Spleen (tissue), 11 donors: Measurements from ENCODE around the gene PTBP2. TPM values are rescaled to one million over a fixed set of nuclear protein-coding genes. Genes with fewer than 3 reads are reported as not detected.

Experiments
- DNase-seq: peaks from one replicate; pipeline ENCODE4 v3.0.0-alpha.2; 2020
- H3K27ac ChIP-seq, 8 donors: fragments of 200-600 bp; sonication (generic) in 7 of 8; 1 replicate in 4 of 8; 2 replicates in 4 of 8; pipeline versions ENCODE4 v1.5.0 to v1.8.0; 2016 to 2021; ENCODE audit warnings: inconsistent platforms in 4 of 8, mild to moderate bottlenecking in 4 of 8, moderate library complexity in 1 of 8
- H3K27me3 ChIP-seq, 7 donors: fragments of 200-600 bp; sonication (generic) in 6 of 7; replicated peaks in 1 of 7; 1 replicate in 4 of 7; 2 replicates in 3 of 7; pipeline versions ENCODE4 v1.5.0 to v1.8.0; 2016 to 2021; ENCODE audit warnings: inconsistent platforms in 3 of 7, mild to moderate bottlenecking in 1 of 7
- H3K36me3 ChIP-seq, 6 donors: fragments of 200-600 bp; sonication (generic) in 5 of 6; 1 replicate in 4 of 6; 2 replicates in 2 of 6; pipeline versions ENCODE4 v1.5.0 to v1.8.0; 2016 to 2021; ENCODE audit warnings: inconsistent platforms in 2 of 6
- H3K4me1 ChIP-seq, 6 donors: fragments of 200-600 bp; sonication (generic) in 5 of 6; 1 replicate in 3 of 6; 2 replicates in 3 of 6; pipeline versions ENCODE4 v1.5.0 to v1.8.0; 2016 to 2021; ENCODE audit warnings: inconsistent platforms in 3 of 6
- H3K4me3 ChIP-seq, 8 donors: fragments of 200-600 bp; sonication (generic) in 7 of 8; 1 replicate in 4 of 8; 2 replicates in 4 of 8; pipeline versions ENCODE4 v1.5.0 to v1.8.0; 2016 to 2021; ENCODE audit warnings: inconsistent platforms in 4 of 8, mild to moderate bottlenecking in 4 of 8, moderate library complexity in 2 of 8
- H3K9me3 ChIP-seq, 8 donors: fragments of 200-600 bp; sonication (generic) in 7 of 8; 1 replicate in 4 of 8; 2 replicates in 4 of 8; pipeline versions ENCODE4 v1.5.0 to v1.8.0; 2016 to 2021; ENCODE audit warnings: inconsistent platforms in 4 of 8
- POLR2A ChIP-seq, 3 donors: fragments of 450-650 bp; IDR thresholded peaks; one replicate each; pipeline ENCODE4 v1.5.1; 2017; ENCODE audit warnings: antibody characterized with exemption in 3 of 3, mild to moderate bottlenecking in 1 of 3
- POLR2AphosphoS5 ChIP-seq, 3 donors: sonication (generic); formaldehyde crosslinking; IDR thresholded peaks; one replicate each; pipeline ENCODE4 v1.5.1; 2017; ENCODE audit warnings: antibody characterized with exemption in 3 of 3
- WGBS, 5 donors: extraction: QIAGEN DNeasy Blood & Tissue Kit in 3 of 5; methylation state at CpG; one replicate each; pipeline versions ENCODE4 v1.1.5 to v1.1.7; 2013 to 2018; 5-methylcytosine and 5-hydroxymethylcytosine counted together
- intact Hi-C: fragments of 100-400 bp; cut with DNase I; formaldehyde crosslinking; loops from one replicate; pipeline ENCODE4 v1.15.0; 2023; ENCODE audit warnings: low total_unique reads
- polyA plus RNA-seq, 3 donors: library from polyadenylated mRNA; stranded (reverse); fragments of 200-250 nt; gene quantifications; one replicate each; pipeline ENCODE4 v1.2.1, GENCODE V29; 2013
- total RNA-seq, 7 donors: library from RNA; depleted of rRNA in 3 of 7; stranded (reverse); fragments of >200 nt in 3 of 7; fragmentation: NEBNext Ultra II Directional in 4 of 7; extraction: Animal tissue kit (Norgen Biotek cat#: 25700) in 4 of 7; gene quantifications; one replicate each; pipeline versions ENCODE4 v1.1.0 to v1.2.1, GENCODE V29; 2016 to 2021
- TF ChIP-seq, protein P1 (sequence below), 11 experiments: fragments of 200-600 bp in 7 of 11; fragments of 450-650 bp in 4 of 11; sonication (generic) in 4 of 11; IDR thresholded peaks in 8 of 11; conservative IDR thresholded peaks in 3 of 11; 1 replicate in 7 of 11; 2 replicates in 4 of 11; pipeline versions ENCODE4 v1.4.0 to v1.8.0; 2016 to 2021; ENCODE audit warnings: antibody characterized with exemption in 11 of 11, inconsistent platforms in 4 of 11, mild to moderate bottlenecking in 1 of 11
- donor health status: healthy with polysubstance abuse.
- donor health status: DM: no; HTN: no; CAD: no; lungs with moderate emphysema.
- donor health status: DM: no; HTN: no; CAD: no.
- donor health status: Bipolar disorder and iron deficiency.
- donor health status: healthy.
- donor health status: DM: no; HTN: no; CAD: no.
- donor health status: DM: yes; HTN: yes; CAD: no.

Gene PTBP2
- total and polyA plus RNA-seq, 10 donors = 15.4 to 89.9 (median 25.9) TPM

DNA sequence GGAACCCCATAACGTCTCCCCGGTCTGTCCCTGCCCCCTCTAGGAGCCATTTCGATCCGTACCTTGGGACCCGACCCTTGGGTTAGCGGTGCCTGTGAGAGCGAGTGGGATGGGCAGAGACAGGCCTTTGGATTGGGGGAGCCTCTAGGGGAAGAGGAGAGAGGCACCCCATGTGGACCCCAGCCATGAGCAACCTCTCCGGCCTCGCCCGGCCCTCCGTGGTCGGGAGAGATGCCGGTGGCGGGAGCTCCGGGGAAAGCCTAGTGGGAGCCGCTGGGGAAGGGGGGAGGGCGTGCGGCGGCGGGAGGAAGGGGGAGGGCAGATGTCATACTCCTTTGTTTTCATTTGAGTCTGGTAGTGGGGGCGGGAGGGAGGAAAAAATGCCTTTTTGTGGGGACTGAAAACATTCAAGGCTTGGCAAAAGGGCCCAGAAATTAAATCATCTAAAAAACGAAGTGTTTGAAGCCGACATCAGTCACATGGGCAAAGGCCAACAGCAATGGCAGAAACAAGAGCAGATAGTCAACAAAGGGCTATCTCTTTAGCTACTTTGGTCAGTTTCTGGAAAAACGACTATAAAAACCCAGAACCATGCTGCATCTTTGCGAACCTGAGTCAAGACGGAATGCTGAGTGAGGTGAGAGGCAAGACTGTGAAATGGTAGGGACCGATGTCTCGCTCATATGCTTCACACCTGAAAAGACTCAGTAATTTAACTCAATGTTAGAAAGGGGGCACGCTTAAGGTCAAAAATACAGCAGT is 758 bp downstream of the PTBP2 start:
- intact Hi-C loops = no loop called here

DNA sequence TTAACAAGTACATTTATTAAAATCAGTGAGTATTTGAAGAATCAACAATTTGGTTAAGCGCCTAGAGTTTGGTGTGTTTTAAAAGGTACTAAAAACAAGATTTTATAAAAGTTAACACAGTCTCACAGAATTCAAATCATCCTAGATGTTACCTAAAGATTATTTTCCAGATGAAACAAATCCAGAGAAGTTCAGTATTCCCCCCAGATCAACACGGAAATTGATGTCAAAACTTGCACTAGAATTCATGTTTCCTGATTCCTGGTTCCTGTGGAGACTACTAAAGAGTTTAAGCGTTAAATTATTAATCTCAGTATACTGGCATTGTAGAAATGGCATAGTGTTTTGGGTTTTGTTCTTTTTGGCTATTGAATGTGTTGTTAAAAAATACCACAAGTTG is 1.4 kb downstream of the PTBP2 start:
- H3K27me3 ChIP-seq = no peaks in the 10 kb centered on the region
- peaks cover 15 to 59% (median 34%) of the 10 kb centered on the region in 6 donors for H3K4me1 ChIP-seq
- no peak for DNase-seq
- intact Hi-C loops = no loop called here
- 23 to 32% (median 26%) methylated on average over 3 of the region's 3 CpGs for WGBS, 5 donors
- H3K36me3 ChIP-seq = peaks cover 0 to 39% (median 3%) of the 10 kb centered on the region in 6 donors
- no peaks in the 10 kb centered on the region for H3K9me3 ChIP-seq
- H3K4me3 ChIP-seq = peak overlapping the region in 7 of 8 donors; percentile 67 to 97 (median 86)
- H3K27ac ChIP-seq = peak overlapping the region in 7 of 8 donors; percentile 92 to 97 (median 96)
- no peak for TF ChIP-seq POLR2AphosphoS5 (IDR thresholded peaks at IDR 0.05)
- TF ChIP-seq, protein P1, sequence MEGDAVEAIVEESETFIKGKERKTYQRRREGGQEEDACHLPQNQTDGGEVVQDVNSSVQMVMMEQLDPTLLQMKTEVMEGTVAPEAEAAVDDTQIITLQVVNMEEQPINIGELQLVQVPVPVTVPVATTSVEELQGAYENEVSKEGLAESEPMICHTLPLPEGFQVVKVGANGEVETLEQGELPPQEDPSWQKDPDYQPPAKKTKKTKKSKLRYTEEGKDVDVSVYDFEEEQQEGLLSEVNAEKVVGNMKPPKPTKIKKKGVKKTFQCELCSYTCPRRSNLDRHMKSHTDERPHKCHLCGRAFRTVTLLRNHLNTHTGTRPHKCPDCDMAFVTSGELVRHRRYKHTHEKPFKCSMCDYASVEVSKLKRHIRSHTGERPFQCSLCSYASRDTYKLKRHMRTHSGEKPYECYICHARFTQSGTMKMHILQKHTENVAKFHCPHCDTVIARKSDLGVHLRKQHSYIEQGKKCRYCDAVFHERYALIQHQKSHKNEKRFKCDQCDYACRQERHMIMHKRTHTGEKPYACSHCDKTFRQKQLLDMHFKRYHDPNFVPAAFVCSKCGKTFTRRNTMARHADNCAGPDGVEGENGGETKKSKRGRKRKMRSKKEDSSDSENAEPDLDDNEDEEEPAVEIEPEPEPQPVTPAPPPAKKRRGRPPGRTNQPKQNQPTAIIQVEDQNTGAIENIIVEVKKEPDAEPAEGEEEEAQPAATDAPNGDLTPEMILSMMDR (IDR thresholded peaks at IDR 0.05 in 8 of 11, conservative IDR thresholded peaks at IDR 0.05 in 3 of 11) = no peak
- TF ChIP-seq POLR2A (IDR thresholded peaks at IDR 0.05) = no peak

More for the DNA sequence above, 758 bp downstream of the PTBP2 start:
- TF ChIP-seq POLR2A (IDR thresholded peaks at IDR 0.05) (no peak), POLR2AphosphoS5 (IDR thresholded peaks at IDR 0.05) (peak in 2 of 3 donors; percentile 27 to 49)
- TF ChIP-seq, protein P1 (IDR thresholded peaks at IDR 0.05 in 8 of 11, conservative IDR thresholded peaks at IDR 0.05 in 3 of 11) = no peak
- Histone ChIP-seq H3K9me3 (no peaks in the 10 kb centered on the region), H3K4me1 (peaks cover 12 to 52% (median 31%) of the 10 kb centered on the region in 6 donors), H3K4me3 (peak overlapping the region; percentile 67 to 97 (median 86)), H3K27me3 (no peaks in the 10 kb centered on the region), H3K27ac (peak overlapping the region; percentile 80 to 97 (median 96)), H3K36me3 (peaks cover 0 to 33% (median 3%) of the 10 kb centered on the region in 6 donors)
- DNase-seq = peak; percentile 92
- WGBS, 5 donors = 1% methylated on average over 27 to 29 of the region's 29 CpGs

DNA sequence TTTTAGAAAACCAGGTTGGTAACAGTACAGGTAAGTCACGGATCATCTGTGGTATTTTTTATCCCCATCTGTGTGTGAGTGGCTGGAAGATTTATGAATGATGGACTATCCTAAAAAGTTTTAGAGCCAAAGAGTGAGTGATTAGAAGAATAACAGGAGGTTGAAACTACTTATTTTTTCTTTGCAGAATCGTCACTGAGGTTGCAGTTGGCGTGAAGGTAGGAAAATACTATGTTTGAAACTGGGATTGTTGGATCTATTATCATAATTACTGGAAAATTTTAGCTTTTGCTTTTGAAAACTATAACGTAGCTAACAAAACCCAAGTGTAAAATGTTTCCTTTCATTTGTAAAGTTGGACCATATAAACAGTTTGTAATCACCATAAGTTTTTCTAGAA is 1.8 kb downstream of the PTBP2 start:
- Histone ChIP-seq H3K27me3 (no peaks in the 10 kb centered on the region), H3K4me1 (peaks cover 15 to 63% (median 37%) of the 10 kb centered on the region in 6 donors), H3K27ac (peak overlapping the region in 6 of 8 donors; percentile 4 to 97 (median 96)), H3K4me3 (peak overlapping the region in 6 of 8 donors; percentile 67 to 97 (median 86)), H3K36me3 (peaks cover 0 to 43% (median 3%) of the 10 kb centered on the region in 6 donors), H3K9me3 (no peaks in the 10 kb centered on the region)
- WGBS, 5 donors = 17 to 49% (median 44%) methylated on average over 4 of the region's 4 CpGs
- intact Hi-C loops = no loop called here
- TF ChIP-seq, protein P1 (IDR thresholded peaks at IDR 0.05 in 8 of 11, conservative IDR thresholded peaks at IDR 0.05 in 3 of 11) = no peak
- no peak for TF ChIP-seq POLR2AphosphoS5 (IDR thresholded peaks at IDR 0.05)
- TF ChIP-seq POLR2A (IDR thresholded peaks at IDR 0.05) = no peak
- DNase-seq = no peak

DNA sequence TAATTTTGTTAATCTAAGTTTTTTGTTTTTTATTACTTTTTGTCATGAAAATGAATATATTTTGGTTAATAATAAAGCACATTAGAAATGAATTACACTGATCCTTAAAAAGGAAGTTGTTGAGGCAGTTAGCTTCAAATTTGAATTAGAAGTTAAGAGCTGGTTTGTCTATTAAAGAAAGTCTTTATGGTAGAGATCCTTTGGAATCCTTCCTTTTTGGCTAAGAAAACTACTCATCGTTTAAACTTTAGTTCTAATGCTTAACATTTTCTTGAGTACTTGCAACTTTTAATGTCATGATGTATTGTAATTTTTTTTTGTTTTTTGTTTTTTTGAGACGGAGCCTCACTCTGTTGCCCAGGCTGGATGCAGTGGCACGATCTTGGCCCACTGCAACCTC is 2.4 kb downstream of the PTBP2 start:
- peak overlapping the region in 2 of 8 donors; percentile 90 to 97 for H3K4me3 ChIP-seq
- 63 to 89% (median 82%) methylated on average over 3 of the region's 3 CpGs for WGBS, 5 donors
- TF ChIP-seq POLR2A (IDR thresholded peaks at IDR 0.05) (no peak), POLR2AphosphoS5 (IDR thresholded peaks at IDR 0.05) (no peak)
- TF ChIP-seq, protein P1 (IDR thresholded peaks at IDR 0.05 in 8 of 11, conservative IDR thresholded peaks at IDR 0.05 in 3 of 11) = no peak
- peaks cover 15 to 68% (median 41%) of the 10 kb centered on the region in 6 donors for H3K4me1 ChIP-seq
- intact Hi-C loops = no loop called here
- DNase-seq = no peak
- peaks cover 0 to 47% (median 3%) of the 10 kb centered on the region in 6 donors for H3K36me3 ChIP-seq
- H3K9me3 ChIP-seq = no peaks in the 10 kb centered on the region
- H3K27ac ChIP-seq = peak overlapping the region in 2 of 8 donors; percentile 96 to 97
- H3K27me3 ChIP-seq = no peaks in the 10 kb centered on the region
